ENCODE measurements around the gene SYT3.

DNA sequence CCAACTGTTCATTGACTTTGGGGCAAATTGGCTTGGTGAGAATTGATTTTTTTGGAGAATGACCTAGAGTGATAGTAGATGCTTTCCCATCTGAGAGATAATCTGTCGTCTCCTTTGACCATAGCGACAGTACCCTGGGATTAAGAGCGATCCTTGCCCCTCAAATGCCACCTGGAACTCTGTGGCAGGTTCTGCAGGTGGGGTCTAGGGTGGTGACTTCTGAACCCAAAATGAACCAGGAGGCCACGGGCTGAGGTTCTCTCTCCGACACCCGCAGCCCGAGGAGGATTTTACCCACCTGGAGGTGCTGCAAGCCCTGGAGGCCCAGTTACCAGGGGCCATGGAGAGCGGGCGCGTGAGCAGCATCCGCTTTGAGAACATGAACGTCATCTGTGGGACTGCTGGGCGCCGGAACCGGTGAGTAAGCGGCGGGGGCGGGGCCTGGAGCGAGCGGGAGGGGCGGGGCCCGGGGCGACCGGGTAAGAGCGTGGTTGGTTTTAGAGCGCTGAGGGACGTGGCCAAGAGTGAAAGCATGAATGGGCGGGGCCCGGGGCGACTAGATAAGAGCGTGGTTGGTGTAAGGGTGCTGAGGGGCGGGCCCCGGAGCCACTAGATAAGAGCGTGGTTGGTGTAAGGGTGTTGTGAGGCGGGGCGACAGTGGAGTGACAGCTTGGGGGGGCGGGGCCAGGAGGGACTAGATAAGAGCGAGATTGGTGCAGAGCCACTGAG is 18.2 kb upstream of the SYT3 start:
- TF ChIP-seq, protein P1, sequence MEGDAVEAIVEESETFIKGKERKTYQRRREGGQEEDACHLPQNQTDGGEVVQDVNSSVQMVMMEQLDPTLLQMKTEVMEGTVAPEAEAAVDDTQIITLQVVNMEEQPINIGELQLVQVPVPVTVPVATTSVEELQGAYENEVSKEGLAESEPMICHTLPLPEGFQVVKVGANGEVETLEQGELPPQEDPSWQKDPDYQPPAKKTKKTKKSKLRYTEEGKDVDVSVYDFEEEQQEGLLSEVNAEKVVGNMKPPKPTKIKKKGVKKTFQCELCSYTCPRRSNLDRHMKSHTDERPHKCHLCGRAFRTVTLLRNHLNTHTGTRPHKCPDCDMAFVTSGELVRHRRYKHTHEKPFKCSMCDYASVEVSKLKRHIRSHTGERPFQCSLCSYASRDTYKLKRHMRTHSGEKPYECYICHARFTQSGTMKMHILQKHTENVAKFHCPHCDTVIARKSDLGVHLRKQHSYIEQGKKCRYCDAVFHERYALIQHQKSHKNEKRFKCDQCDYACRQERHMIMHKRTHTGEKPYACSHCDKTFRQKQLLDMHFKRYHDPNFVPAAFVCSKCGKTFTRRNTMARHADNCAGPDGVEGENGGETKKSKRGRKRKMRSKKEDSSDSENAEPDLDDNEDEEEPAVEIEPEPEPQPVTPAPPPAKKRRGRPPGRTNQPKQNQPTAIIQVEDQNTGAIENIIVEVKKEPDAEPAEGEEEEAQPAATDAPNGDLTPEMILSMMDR (IDR thresholded peaks at IDR 0.05) = no peak
- TF ChIP-seq POLR2AphosphoS5 (IDR thresholded peaks at IDR 0.05) = no peak

Data from upper lobe of left lung (tissue), 4 donors.